Activated T-cell treated with anti-CD3 and anti-CD28 coated beads, Interleukin-2, amount 50 U/mL, for 72 hours (primary cell): ENCODE results near the gene PICALM. TPM values are rescaled to one million over a fixed set of nuclear protein-coding genes. Genes with fewer than 3 reads are reported as not detected.
A peak's percentile ranks its signal among the peaks of the same experiment; 100 is the strongest.

Experiments used
- ATAC-seq, 2 donors: fragments of 150-1000 bp; cut with Tn5 transposase; replicated peaks in 1 of 2; 2 replicates each; pipeline ENCODE4 v1.10.0; 2021; ENCODE audit warnings: moderate library complexity in 2 of 2, mild to moderate bottlenecking in 1 of 2
- DNase-seq, 2 donors: peaks; one replicate each; pipeline ENCODE4 v3.0.0; 2021 to 2022; ENCODE audit warnings: mixed read lengths in 1 of 2
- H3K27ac Mint-ChIP-seq: one replicate; pipeline ENCODE4 v1.8.0; 2022; ENCODE audit warnings: mild to moderate bottlenecking, moderate library complexity, mixed read lengths
- H3K27me3 Mint-ChIP-seq: one replicate; pipeline ENCODE4 v1.8.0; 2022; ENCODE audit warnings: low read depth, mixed read lengths
- H3K36me3 Mint-ChIP-seq, 2 donors: one replicate each; pipeline ENCODE4 v1.8.0; 2022; ENCODE audit warnings: mixed read lengths in 2 of 2, mild to moderate bottlenecking in 1 of 2; ENCODE audit not compliant: insufficient read depth in 2 of 2
- H3K4me1 Mint-ChIP-seq: one replicate; pipeline ENCODE4 v1.8.0; 2022; ENCODE audit warnings: low read depth, mixed read lengths
- H3K4me3 Mint-ChIP-seq, 2 donors: one replicate each; pipeline ENCODE4 v1.8.0; 2022; ENCODE audit warnings: mild to moderate bottlenecking in 2 of 2, mixed read lengths in 2 of 2, moderate library complexity in 2 of 2
- H3K9me3 Mint-ChIP-seq, 2 donors: one replicate each; pipeline ENCODE4 v1.8.0; 2022; ENCODE audit warnings: mixed read lengths in 2 of 2
- total RNA-seq, 2 donors: library from RNA; stranded (reverse); gene quantifications; one replicate each; pipeline ENCODE4 v1.2.3, GENCODE V29; 2022

The PICALM gene
- total RNA-seq, 2 donors from 2014 or later, result 70.3 to 103 TPM

DNA sequence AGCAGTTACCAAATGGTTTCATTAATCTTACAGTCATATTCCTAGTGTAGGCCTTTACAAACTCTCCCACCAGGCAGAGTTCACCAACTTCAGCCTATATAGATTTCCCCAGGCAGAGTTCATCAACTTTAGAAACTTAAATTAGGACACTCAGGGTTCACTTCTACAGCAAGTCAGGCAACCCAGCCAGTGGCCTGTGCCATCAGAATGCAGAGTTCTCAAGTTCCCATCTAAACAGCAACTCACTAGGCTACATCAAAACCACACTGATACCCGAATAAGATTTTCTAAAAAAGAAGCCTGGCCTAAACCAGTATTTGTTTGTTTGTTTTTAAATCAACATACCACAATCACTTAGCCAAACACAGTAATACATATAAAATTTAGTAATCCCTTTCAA lies 33.7 kb downstream of the PICALM start:
- Mint-ChIP-seq H3K27ac (no peak overlapping the region), H3K4me1 (peaks cover 52% of the 10 kb centered on the region), H3K4me3 (no peak overlapping the region), H3K27me3 (no peaks in the 10 kb centered on the region), H3K36me3 (peaks cover 2 to 22% of the 10 kb centered on the region in 2 donors), H3K9me3 (no peaks in the 10 kb centered on the region)
- DNase-seq, result no peak
- ATAC-seq, result no peak

DNA sequence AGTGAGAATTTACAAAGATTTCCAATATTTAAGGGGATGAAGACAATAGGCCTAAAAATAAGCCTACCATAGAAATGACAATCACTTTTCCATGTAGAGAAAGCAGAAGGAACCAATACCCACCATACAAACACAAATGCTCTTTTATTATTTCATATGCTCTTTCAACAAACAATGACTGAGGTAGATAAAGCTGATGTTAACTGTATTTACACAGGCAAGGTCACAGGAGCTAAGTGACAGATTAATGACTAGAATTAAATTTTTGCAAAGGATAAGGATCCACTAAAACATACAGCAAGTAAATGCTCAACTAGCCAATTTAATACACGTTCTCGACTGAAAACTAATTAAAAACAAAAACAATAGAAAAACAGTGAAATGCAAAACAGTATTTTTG lies 34.2 kb downstream of the PICALM start:
- ATAC-seq (no peak), DNase-seq (no peak)
- Mint-ChIP-seq H3K9me3 (no peaks in the 10 kb centered on the region), H3K27me3 (no peaks in the 10 kb centered on the region), H3K4me1 (peaks cover 50% of the 10 kb centered on the region), H3K4me3 (no peak overlapping the region), H3K27ac (peak overlapping the region; percentile 28), H3K36me3 (peaks cover 2 to 19% of the 10 kb centered on the region in 2 donors)

DNA sequence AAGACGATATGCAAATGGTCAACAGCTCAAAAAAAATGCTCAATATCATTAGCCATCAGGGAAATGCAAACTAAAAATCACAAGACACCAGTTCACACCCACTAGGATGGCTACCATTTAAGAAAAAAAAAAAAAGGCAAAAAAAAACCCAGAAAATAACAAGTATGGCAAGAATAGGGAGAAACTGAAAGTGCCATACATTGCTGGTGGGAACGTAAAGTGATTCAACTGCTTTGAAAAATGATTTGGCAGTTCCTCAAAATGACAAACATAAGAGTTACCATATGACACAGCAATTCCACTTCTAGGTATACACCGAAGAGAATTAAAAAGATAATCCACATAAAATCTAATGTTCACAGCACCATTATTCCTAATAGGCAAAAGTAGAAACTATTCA lies 47.5 kb downstream of the PICALM start:
- peak overlapping the region; percentile 99 for H3K27ac Mint-ChIP-seq
- H3K9me3 Mint-ChIP-seq, result no peaks in the 10 kb centered on the region
- peak; percentile 69 to 88 for ATAC-seq
- peak overlapping the region; percentile 12 to 75 for H3K4me3 Mint-ChIP-seq
- no peak for DNase-seq
- peaks cover 7 to 48% of the 10 kb centered on the region in 2 donors for H3K36me3 Mint-ChIP-seq
- no peaks in the 10 kb centered on the region for H3K27me3 Mint-ChIP-seq
- peaks cover 37% of the 10 kb centered on the region for H3K4me1 Mint-ChIP-seq

DNA sequence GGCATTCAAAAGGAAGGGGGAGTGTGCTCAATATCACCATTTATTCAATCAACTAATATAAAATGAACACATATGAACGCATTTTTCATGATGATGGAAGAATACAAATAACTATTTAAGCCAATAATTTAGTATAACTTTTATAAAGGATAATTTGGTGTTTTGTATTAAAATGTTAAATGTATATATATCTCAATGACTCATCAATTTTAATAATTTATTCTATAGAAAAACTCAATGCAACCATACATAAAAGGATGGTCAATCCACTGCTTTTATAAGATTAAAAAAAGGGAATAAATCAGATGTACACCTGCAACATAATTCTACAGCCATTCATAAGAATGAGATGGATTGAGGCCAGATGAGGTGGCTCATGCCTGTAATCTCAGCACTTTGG lies 50.6 kb downstream of the PICALM start:
- H3K9me3 Mint-ChIP-seq, result no peaks in the 10 kb centered on the region

DNA sequence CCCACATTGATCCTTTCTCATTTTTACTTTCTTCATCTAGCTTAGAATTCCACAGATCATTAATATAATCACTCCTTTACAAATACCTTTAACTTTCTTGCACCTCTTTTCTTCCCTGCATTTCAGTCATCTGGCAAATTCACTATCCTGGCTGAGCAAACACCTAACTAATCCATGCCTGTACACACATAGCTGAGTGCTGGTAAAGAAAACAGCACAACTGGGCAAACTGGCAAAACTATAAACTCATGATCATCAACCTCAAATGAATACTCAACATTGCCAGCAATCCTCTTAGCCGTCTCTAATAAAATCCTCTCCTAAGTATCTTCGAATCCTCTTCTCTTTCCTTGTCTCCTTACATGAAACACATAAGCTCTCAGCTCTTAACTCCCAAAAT lies 52.4 kb downstream of the PICALM start:
- Mint-ChIP-seq H3K27me3 (no peaks in the 10 kb centered on the region), H3K4me3 (peak overlapping the region in 1 of 2 donors; percentile 8), H3K36me3 (peaks cover 3 to 43% of the 10 kb centered on the region in 2 donors), H3K4me1 (peaks cover 32% of the 10 kb centered on the region), H3K9me3 (no peaks in the 10 kb centered on the region), H3K27ac (peak overlapping the region; percentile 17)
- ATAC-seq (no peak), DNase-seq (no peak)

More for the DNA sequence above, 50.6 kb downstream of the PICALM start:
- H3K36me3 Mint-ChIP-seq, result peaks cover 4 to 52% of the 10 kb centered on the region in 2 donors
- H3K4me3 Mint-ChIP-seq, result no peak overlapping the region
- no peak for ATAC-seq
- DNase-seq, result no peak
- peak overlapping the region; percentile 75 for H3K27ac Mint-ChIP-seq
- no peaks in the 10 kb centered on the region for H3K27me3 Mint-ChIP-seq
- H3K4me1 Mint-ChIP-seq, result peaks cover 50% of the 10 kb centered on the region

DNA sequence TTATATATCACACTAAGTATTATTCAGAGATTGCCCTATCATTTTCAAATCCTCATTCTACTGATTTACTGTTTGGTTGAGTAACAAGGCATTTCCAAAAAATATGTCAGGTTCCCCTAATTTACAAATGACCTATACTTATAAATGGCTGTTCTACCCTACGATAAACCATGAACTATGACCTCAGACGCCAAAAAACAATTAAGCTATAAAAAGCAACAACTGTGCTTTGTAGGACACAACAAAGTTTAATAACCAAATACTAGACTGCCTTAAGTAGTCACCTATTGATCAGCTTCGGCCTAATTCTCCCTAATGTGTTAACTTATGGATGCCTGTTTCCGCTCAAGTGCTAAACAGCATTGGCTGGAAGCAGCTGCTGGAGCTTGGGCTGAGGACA lies 53.2 kb downstream of the PICALM start:
- Mint-ChIP-seq H3K27ac (peak overlapping the region; percentile 17), H3K36me3 (peaks cover 3 to 45% of the 10 kb centered on the region in 2 donors), H3K4me1 (peaks cover 25% of the 10 kb centered on the region), H3K27me3 (no peaks in the 10 kb centered on the region), H3K4me3 (no peak overlapping the region), H3K9me3 (no peaks in the 10 kb centered on the region)
- ATAC-seq (no peak), DNase-seq (no peak)

DNA sequence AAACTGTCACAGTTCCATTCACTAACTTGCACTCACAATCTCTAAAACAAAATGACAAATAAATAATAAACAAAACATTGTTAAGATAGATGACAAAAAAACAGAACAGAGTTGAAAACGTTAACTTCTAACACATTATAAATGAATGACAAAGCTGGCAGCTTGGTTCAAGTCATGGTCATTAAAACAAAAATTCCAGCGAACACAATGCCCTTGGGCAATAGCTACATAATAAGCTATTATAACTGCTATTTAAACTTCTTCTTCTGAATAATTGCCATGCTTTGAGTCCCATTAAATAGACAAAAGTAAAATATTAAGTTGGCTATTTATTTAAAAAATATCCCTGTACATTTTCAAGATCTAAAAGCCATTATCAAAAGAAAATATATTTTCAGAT lies 54.7 kb downstream of the PICALM start:
- Mint-ChIP-seq H3K27me3 (no peaks in the 10 kb centered on the region), H3K4me3 (no peak overlapping the region), H3K36me3 (peaks cover 4 to 43% of the 10 kb centered on the region in 2 donors), H3K9me3 (no peaks in the 10 kb centered on the region), H3K4me1 (peaks cover 20% of the 10 kb centered on the region), H3K27ac (peak overlapping the region; percentile 49)
- DNase-seq (no peak), ATAC-seq (no peak)

DNA sequence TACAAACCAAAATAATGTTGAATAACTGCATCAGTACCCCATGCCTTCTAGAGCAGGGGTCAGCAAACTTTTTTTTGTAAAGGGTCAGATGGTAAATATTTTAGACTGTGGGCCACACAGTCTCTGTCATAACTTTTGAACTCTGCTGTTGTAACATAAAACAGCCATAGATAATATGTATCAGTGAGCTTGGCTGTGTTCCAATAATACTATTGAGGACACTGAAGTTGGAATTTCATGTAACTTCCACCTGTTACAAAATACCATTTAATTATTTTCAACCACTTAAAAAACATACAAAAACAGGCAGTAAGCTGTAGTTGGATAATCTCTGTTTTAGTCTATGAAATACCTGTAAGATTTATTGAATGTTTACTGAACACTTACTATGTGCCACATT lies 55.2 kb downstream of the PICALM start:
- DNase-seq (no peak), ATAC-seq (no peak)
- no peak overlapping the region for H3K4me3 Mint-ChIP-seq
- H3K27me3 Mint-ChIP-seq, result no peaks in the 10 kb centered on the region
- no peaks in the 10 kb centered on the region for H3K9me3 Mint-ChIP-seq
- H3K36me3 Mint-ChIP-seq, result peaks cover 4 to 44% of the 10 kb centered on the region in 2 donors
- H3K4me1 Mint-ChIP-seq, result peaks cover 21% of the 10 kb centered on the region
- H3K27ac Mint-ChIP-seq, result no peak overlapping the region

DNA sequence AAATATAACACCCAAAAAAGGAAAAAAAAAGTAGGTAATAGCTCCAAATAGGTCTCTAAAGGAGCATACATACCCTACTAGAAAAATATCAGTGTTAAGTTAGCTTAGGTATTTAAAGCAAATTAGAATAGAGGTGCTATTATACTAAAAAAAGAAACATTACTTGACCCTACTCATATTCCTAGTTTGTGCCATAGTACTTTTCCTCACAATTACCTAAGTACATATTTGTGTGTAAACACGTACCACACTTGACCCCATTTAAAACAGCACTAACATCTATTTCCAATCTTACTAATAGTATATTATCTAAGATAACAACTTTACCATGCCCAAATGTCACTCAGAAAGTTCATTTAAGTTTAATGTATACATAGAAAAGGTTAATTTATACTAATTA lies 57.7 kb downstream of the PICALM start:
- Mint-ChIP-seq H3K4me1 (peaks cover 26% of the 10 kb centered on the region), H3K9me3 (no peaks in the 10 kb centered on the region), H3K36me3 (peaks cover 7 to 52% of the 10 kb centered on the region in 2 donors), H3K27me3 (no peaks in the 10 kb centered on the region), H3K4me3 (no peak overlapping the region), H3K27ac (no peak overlapping the region)
- DNase-seq, result no peak
- ATAC-seq, result no peak

DNA sequence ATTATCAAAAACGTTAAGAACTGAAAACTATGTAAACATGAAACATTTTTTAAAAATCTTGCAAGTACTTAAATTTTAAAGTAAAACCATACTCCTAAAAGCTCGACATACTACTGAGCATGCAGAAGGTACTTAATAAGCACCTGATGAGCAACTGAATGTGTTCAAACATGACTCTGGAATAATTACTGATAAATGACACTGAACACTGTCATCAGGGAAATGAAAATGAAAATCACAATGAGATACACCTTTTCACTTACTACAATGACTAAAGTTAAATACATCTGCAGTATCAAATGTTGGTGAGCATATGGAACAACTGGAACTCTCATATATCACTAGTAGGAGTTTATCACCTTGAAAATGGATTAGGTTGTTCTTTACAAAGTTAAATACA lies 65.2 kb downstream of the PICALM start:
- no peak for DNase-seq
- peaks cover 6 to 35% of the 10 kb centered on the region in 2 donors for H3K36me3 Mint-ChIP-seq
- no peak for ATAC-seq
- H3K27me3 Mint-ChIP-seq, result no peaks in the 10 kb centered on the region
- peak overlapping the region; percentile 70 for H3K27ac Mint-ChIP-seq
- H3K4me3 Mint-ChIP-seq, result no peak overlapping the region
- no peaks in the 10 kb centered on the region for H3K9me3 Mint-ChIP-seq
- peaks cover 21% of the 10 kb centered on the region for H3K4me1 Mint-ChIP-seq

DNA sequence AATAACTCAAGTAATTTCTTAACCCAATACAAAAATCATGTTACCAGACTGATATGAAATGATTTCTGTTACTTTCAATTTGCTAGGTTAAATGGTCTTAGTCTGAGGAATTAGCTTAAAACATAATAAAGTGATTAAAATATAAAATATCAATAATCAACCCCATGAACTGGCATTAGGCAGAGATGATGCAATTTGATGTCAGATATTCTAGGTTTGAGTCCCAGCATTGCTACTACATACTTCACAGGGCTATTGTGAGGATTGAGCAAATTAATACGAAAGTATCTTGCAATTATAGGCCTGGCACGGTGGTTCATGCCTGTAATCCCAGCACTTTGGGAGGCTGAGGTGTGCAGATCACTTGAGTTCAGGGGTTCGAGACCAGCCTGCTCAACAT lies 66.5 kb downstream of the PICALM start:
- Mint-ChIP-seq H3K4me3 (no peak overlapping the region), H3K4me1 (peaks cover 11% of the 10 kb centered on the region), H3K9me3 (no peaks in the 10 kb centered on the region), H3K27ac (no peak overlapping the region), H3K36me3 (peaks cover 5 to 33% of the 10 kb centered on the region in 2 donors), H3K27me3 (no peaks in the 10 kb centered on the region)
- DNase-seq, result no peak
- ATAC-seq, result no peak

DNA sequence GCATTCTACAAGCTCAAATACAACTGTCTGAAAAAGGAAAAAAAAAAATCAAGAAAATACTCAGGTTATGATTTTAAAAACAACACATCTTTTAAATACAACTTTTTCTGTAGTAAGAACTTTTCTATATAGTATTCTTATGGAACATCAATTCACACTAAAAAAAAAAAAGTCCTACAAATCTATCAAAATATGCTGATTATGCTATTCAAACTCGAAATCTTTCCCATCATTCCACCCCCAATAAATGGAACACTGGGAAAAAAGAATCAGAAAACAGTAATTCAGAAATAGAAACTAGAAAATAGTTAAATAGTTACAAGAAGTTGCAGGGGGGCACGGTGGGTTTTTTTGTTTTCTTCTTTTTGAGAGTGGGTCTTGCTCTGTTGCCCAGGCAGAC lies 77.4 kb downstream of the PICALM start:
- Mint-ChIP-seq H3K27ac (no peak overlapping the region), H3K36me3 (peaks cover 7 to 27% of the 10 kb centered on the region in 2 donors), H3K4me3 (no peak overlapping the region), H3K4me1 (peaks cover 26% of the 10 kb centered on the region), H3K9me3 (no peaks in the 10 kb centered on the region), H3K27me3 (no peaks in the 10 kb centered on the region)
- ATAC-seq, result no peak
- DNase-seq, result no peak

DNA sequence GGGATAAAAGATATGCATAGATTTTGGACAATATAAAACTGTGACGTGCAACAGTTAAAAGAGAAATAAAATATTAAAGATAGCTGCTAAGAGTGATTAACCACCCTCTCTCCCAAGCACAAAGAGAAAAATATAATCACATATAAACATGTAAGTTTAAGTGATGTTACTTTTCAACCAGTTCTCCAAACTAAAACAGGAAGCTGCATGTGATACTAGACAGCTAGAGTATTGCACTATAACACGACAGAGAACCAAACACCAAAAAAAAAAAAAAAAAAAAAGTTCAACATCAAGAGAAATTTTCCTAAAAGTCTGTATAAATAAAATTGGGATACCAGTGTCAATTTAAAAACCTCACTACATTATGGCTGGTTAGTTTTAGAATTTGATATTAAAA lies 79.1 kb downstream of the PICALM start:
- Mint-ChIP-seq H3K9me3 (no peaks in the 10 kb centered on the region), H3K27ac (peak overlapping the region; percentile 73), H3K27me3 (no peaks in the 10 kb centered on the region), H3K4me1 (peaks cover 26% of the 10 kb centered on the region), H3K4me3 (no peak overlapping the region), H3K36me3 (peaks cover 7 to 32% of the 10 kb centered on the region in 2 donors)
- DNase-seq, result no peak
- no peak for ATAC-seq

DNA sequence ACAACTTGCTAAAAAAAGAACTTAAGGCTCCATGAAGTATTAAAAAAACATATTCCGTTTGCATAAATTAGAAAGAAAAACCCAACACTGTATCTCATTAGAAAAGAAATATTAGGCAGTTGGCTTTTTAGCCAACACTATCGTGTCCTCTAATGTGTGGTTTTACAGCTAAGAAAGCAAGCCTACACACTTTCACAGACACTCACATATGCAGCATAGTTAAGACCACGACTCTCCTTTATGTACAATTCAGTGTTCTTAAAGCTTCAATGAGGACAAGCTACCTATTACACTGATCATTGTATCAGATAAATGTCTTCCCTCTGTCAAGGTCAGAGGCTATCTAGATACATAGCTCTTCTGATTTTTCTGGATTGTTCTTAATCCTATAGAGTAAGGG lies 80.1 kb downstream of the PICALM start:
- Mint-ChIP-seq H3K27me3 (no peaks in the 10 kb centered on the region), H3K27ac (peak overlapping the region; percentile 73), H3K4me1 (peaks cover 31% of the 10 kb centered on the region), H3K4me3 (no peak overlapping the region), H3K36me3 (peaks cover 6 to 32% of the 10 kb centered on the region in 2 donors), H3K9me3 (no peaks in the 10 kb centered on the region)
- DNase-seq, result no peak
- ATAC-seq, result peak in 1 of 2 donors; percentile 30
